HepG2 (cell line): ENCODE results near the gene CEBPE. TPM values are rescaled to one million over a fixed set of nuclear protein-coding genes. Genes with fewer than 3 reads are reported as not detected.

Source experiments
- CENPX ChIP-seq: sonication (generic); formaldehyde crosslinking; IDR thresholded peaks from 2 replicates; pipeline ENCODE4 v1.9.0; 2021; ENCODE audit warnings: mild to moderate bottlenecking, missing genetic modification reagents, moderate library complexity
- ELF4 ChIP-seq: sonication (generic); formaldehyde crosslinking; IDR thresholded peaks from 2 replicates; pipeline ENCODE4 v1.5.0; 2020; ENCODE audit warnings: missing genetic modification reagents, mild to moderate bottlenecking, moderate library complexity, borderline replicate concordance
- ETV6 ChIP-seq: sonication (generic); formaldehyde crosslinking; conservative IDR thresholded peaks from 2 replicates; pipeline ENCODE4 v1.4.0; 2020; ENCODE audit warnings: missing genetic modification reagents
- FOXK1 ChIP-seq: sonication (generic); formaldehyde crosslinking; IDR thresholded peaks from 2 replicates; pipeline ENCODE4 v1.4.0; 2020; ENCODE audit warnings: low read depth, missing genetic modification reagents, borderline replicate concordance
- FOXK2 ChIP-seq: fragments of 450-650 bp; IDR thresholded peaks from 2 replicates; pipeline ENCODE4 v1.6.1; 2016
- GTF2F1 ChIP-seq: fragments of 150-350 bp; IDR thresholded peaks from 2 replicates; pipeline ENCODE4 v1.6.1; 2014; ENCODE audit warnings: low read length
- HCFC1 ChIP-seq: fragments of 150-350 bp; IDR thresholded peaks from 2 replicates; pipeline ENCODE4 v1.6.1; 2014; ENCODE audit warnings: low read depth, low read length
- HES4 ChIP-seq: sonication (generic); formaldehyde crosslinking; IDR thresholded peaks from 2 replicates; pipeline ENCODE4 v1.9.0; 2021; ENCODE audit warnings: mild to moderate bottlenecking, missing genetic modification reagents, borderline replicate concordance
- ISX ChIP-seq: sonication (generic); formaldehyde crosslinking; conservative IDR thresholded peaks from 2 replicates; pipeline ENCODE4 v1.5.0; 2020; ENCODE audit warnings: missing genetic modification reagents
- KDM5B ChIP-seq: sonication (generic); formaldehyde crosslinking; IDR thresholded peaks from 2 replicates; pipeline ENCODE4 v1.4.0; 2020; ENCODE audit warnings: missing genetic modification reagents, mild to moderate bottlenecking, borderline replicate concordance
- KMT2B ChIP-seq: IDR thresholded peaks from 2 replicates; pipeline ENCODE4 v1.6.1; 2016; ENCODE audit warnings: missing genetic modification reagents, missing compliant biosample characterization
- MAFK ChIP-seq, 2 experiments: IDR thresholded peaks in 1 of 2; conservative IDR thresholded peaks in 1 of 2; 2 replicates each; pipeline ENCODE4 v1.6.1; 2011; ENCODE audit warnings: improper control_type of control experiment in 2 of 2, low read length in 2 of 2
- SCMH1 ChIP-seq: sonication (generic); formaldehyde crosslinking; IDR thresholded peaks from 2 replicates; pipeline ENCODE4 v1.9.0; 2021; ENCODE audit warnings: missing genetic modification reagents, mild to moderate bottlenecking, borderline replicate concordance
- SMAD3 ChIP-seq: sonication (generic); formaldehyde crosslinking; IDR thresholded peaks from 2 replicates; pipeline ENCODE4 v1.4.0; 2020; ENCODE audit warnings: missing genetic modification reagents
- TBL1XR1 ChIP-seq: fragments of 150-350 bp; IDR thresholded peaks from 2 replicates; pipeline ENCODE4 v1.6.1; 2014; ENCODE audit warnings: borderline replicate concordance, low read length; ENCODE audit not compliant: partially characterized antibody
- TOPORS ChIP-seq: sonication (generic); formaldehyde crosslinking; IDR thresholded peaks from 2 replicates; pipeline ENCODE4 v1.8.0; 2023; ENCODE audit warnings: mild to moderate bottlenecking, missing genetic modification reagents
- ZBTB21 ChIP-seq: sonication (generic); formaldehyde crosslinking; IDR thresholded peaks from 2 replicates; pipeline ENCODE4 v1.4.0; 2020; ENCODE audit warnings: missing genetic modification reagents
- ZNF432 ChIP-seq: sonication (generic); formaldehyde crosslinking; IDR thresholded peaks from 2 replicates; pipeline ENCODE4 v1.5.0; 2020; ENCODE audit warnings: missing genetic modification reagents, mild to moderate bottlenecking, borderline replicate concordance
- ZNF501 ChIP-seq: sonication (generic); formaldehyde crosslinking; IDR thresholded peaks from 2 replicates; pipeline ENCODE4 v1.5.1; 2020; ENCODE audit warnings: mild to moderate bottlenecking, moderate library complexity, missing genetic modification reagents
- ZNF703 ChIP-seq: sonication (generic); formaldehyde crosslinking; IDR thresholded peaks from 2 replicates; pipeline ENCODE4 v1.5.1; 2020; ENCODE audit warnings: missing genetic modification reagents, mild to moderate bottlenecking, moderate library complexity, borderline replicate concordance
- ZNF709 ChIP-seq: sonication (generic); formaldehyde crosslinking; IDR thresholded peaks from 2 replicates; pipeline ENCODE4 v1.5.0; 2020; ENCODE audit warnings: mild to moderate bottlenecking, missing genetic modification reagents
- polyA plus RNA-seq, 8 experiments: library from polyadenylated mRNA; depleted of rRNA in 3 of 8; stranded (reverse) in 7 of 8; unstranded in 1 of 8; fragments of >200 nt; fragmentation: Illumina TruSeq in 4 of 8; extraction: Trizol in 4 of 8; gene quantifications; 2 replicates each; pipeline versions ENCODE4 v1.2.1 to v1.2.3, GENCODE V29; 2011 to 2016; ENCODE audit warnings: low read depth in 4 of 8, missing spikeins in 1 of 8, mixed read lengths in 1 of 8; ENCODE audit not compliant: insufficient read depth in 1 of 8
- total RNA-seq, 5 experiments: library from RNA; depleted of rRNA; stranded (reverse); fragments of >200 nt; fragmentation: Illumina TruSeq; extraction: Trizol; gene quantifications; 2 replicates each; pipeline ENCODE4 v1.2.3, GENCODE V29; 2016; ENCODE audit warnings: low read depth in 1 of 5
- TF ChIP-seq, protein P1 (sequence below): sonication (generic); formaldehyde crosslinking; IDR thresholded peaks from 2 replicates; pipeline ENCODE4 v1.4.0; 2020; ENCODE audit warnings: mild to moderate bottlenecking, low read depth, missing genetic modification reagents
- TF ChIP-seq, protein P2 (sequence below): sonication (generic); formaldehyde crosslinking; IDR thresholded peaks from 2 replicates; pipeline ENCODE4 v1.5.1; 2020; ENCODE audit warnings: mild to moderate bottlenecking, missing genetic modification reagents
- TF ChIP-seq, protein P3 (sequence below): sonication (generic); formaldehyde crosslinking; IDR thresholded peaks from 2 replicates; pipeline ENCODE4 v1.4.0; 2020; ENCODE audit warnings: mild to moderate bottlenecking, missing genetic modification reagents

CEBPE gene
- total and polyA plus RNA-seq, 2 of the 13 experiments (the other 11 are each of a cell fraction or from before 2014, with no cell fraction given), result 0.09 to 0.11 TPM

DNA sequence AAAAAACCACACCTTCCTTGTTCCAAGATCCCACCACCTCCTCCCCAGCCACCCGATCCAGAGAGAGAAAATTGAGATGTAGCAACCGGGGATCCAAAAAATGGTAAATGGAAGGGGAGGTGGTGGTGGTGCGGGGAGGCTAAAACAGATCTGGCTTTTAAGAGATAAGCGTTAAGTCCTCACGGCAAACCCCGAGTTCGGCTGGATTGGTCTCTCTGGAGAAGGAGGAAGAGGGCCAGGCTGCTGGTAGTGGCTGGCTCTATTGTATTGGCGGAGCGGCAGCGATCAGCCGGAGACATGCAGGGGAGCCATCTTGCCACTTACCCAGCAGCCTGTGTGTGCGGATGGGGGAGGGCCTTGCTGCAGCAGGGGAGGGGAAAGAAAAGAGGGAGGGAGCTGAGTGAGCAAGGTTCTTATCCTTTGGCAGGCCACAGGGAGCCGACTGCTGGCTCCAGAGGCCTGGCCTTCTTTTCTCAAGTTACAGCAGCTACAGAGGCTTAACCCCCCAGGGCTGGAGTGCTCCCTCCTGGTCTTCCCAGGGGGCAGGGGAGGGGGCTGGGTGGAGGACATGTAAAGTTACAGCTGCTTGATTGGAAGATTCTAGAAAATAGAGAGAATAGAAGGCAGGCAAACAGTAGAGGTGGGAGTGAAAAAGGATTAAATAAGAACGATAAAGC lies 47.7 kb downstream of the CEBPE start (continued):
- TF ChIP-seq TBL1XR1, result peak; percentile 46
- no peak for TF ChIP-seq ELF4 (CRISPR knock-in tag)
- TF ChIP-seq, protein P1, sequence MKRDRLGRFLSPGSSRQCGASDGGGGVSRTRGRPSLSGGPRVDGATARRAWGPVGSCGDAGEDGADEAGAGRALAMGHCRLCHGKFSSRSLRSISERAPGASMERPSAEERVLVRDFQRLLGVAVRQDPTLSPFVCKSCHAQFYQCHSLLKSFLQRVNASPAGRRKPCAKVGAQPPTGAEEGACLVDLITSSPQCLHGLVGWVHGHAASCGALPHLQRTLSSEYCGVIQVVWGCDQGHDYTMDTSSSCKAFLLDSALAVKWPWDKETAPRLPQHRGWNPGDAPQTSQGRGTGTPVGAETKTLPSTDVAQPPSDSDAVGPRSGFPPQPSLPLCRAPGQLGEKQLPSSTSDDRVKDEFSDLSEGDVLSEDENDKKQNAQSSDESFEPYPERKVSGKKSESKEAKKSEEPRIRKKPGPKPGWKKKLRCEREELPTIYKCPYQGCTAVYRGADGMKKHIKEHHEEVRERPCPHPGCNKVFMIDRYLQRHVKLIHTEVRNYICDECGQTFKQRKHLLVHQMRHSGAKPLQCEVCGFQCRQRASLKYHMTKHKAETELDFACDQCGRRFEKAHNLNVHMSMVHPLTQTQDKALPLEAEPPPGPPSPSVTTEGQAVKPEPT (CRISPR knock-in tag), result peak; percentile 16; the same call in 1 of the 2 replicates
- no peak for TF ChIP-seq SCMH1
- 0 out of 2 replicates have a peak, but pooled peaks have one; percentile 19 for TF ChIP-seq GTF2F1
- TF ChIP-seq FOXK1 (CRISPR knock-in tag), result no peak; the same call in 1 of the 2 replicates
- peak; percentile 64; the same call in 1 of the 2 replicates for TF ChIP-seq ZNF709 (CRISPR knock-in tag)
- no peak for TF ChIP-seq CENPX (CRISPR knock-in tag)
- TF ChIP-seq FOXK2, result no peak
- no peak; the same call in 1 of the 2 replicates for TF ChIP-seq ZBTB21 (CRISPR knock-in tag)
- TF ChIP-seq, protein P2, sequence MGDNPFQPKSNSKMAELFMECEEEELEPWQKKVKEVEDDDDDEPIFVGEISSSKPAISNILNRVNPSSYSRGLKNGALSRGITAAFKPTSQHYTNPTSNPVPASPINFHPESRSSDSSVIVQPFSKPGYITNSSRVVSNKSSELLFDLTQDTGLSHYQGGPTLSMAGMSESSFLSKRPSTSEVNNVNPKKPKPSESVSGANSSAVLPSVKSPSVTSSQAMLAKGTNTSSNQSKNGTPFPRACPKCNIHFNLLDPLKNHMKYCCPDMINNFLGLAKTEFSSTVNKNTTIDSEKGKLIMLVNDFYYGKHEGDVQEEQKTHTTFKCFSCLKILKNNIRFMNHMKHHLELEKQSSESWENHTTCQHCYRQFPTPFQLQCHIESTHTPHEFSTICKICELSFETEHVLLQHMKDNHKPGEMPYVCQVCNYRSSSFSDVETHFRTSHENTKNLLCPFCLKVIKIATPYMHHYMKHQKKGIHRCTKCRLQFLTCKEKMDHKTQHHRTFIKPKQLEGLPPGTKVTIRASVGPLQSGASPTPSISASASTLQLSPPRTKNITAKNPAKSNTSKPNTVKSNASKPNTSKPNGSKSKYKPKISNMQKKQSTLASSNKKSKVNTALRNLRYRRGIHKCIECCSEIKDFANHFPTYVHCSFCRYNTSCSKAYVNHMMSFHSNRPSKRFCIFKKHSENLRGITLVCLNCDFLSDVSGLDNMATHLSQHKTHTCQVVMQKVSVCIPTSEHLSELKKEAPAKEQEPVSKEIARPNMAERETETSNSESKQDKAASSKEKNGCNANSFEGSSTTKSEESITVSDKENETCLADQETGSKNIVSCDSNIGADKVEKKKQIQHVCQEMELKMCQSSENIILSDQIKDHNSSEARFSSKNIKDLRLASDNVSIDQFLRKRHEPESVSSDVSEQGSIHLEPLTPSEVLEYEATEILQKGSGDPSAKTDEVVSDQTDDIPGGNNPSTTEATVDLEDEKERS (CRISPR knock-in tag), result no peak; the same call in none of the 2 replicates
- TF ChIP-seq HCFC1, result 0 out of 2 replicates have a peak, but pooled peaks have one; percentile 17
- peak; percentile 50; the same call in 1 of the 2 replicates for TF ChIP-seq ETV6 (CRISPR knock-in tag)
- TF ChIP-seq KMT2B (CRISPR knock-in tag), result peak; percentile 82
- peak; percentile 55 for TF ChIP-seq ZNF501 (CRISPR knock-in tag)
- peak; percentile 86; the same call in 1 of the 2 replicates for TF ChIP-seq KDM5B (CRISPR knock-in tag)
- TF ChIP-seq MAFK (conservative IDR thresholded peaks at IDR 0.05 in 1 of 2, IDR thresholded peaks at IDR 0.05 in 1 of 2; ENCODE audit: low read length in 2 of 2), result 0 out of 4 replicates have a peak, but pooled peaks have one; percentile 24 to 42
- TF ChIP-seq TOPORS (CRISPR knock-in tag), result peak; percentile 93; the same call in 1 of the 2 replicates
- peak; percentile 90 for TF ChIP-seq SMAD3
- TF ChIP-seq, protein P3, sequence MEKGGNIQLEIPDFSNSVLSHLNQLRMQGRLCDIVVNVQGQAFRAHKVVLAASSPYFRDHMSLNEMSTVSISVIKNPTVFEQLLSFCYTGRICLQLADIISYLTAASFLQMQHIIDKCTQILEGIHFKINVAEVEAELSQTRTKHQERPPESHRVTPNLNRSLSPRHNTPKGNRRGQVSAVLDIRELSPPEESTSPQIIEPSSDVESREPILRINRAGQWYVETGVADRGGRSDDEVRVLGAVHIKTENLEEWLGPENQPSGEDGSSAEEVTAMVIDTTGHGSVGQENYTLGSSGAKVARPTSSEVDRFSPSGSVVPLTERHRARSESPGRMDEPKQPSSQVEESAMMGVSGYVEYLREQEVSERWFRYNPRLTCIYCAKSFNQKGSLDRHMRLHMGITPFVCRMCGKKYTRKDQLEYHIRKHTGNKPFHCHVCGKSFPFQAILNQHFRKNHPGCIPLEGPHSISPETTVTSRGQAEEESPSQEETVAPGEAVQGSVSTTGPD (CRISPR knock-in tag), result 0 out of 2 replicates have a peak, but pooled peaks have one; percentile 56
- TF ChIP-seq HES4 (CRISPR knock-in tag), result peak; percentile 89
- no peak for TF ChIP-seq ZNF432 (CRISPR knock-in tag)
- TF ChIP-seq ISX, result no peak
- TF ChIP-seq ZNF703 (CRISPR knock-in tag), result no peak
